GM21825 (cell line): Measurements from ENCODE around the gene RASGRF2.

Source experiments
- ATAC-seq: cut with Tn5 transposase; IDR thresholded peaks from one replicate; pipeline ENCODE4 v1.9.1; 2021; ENCODE audit warnings: mild to moderate bottlenecking, moderate library complexity; ENCODE audit not compliant: unreplicated experiment

RASGRF2 gene

DNA sequence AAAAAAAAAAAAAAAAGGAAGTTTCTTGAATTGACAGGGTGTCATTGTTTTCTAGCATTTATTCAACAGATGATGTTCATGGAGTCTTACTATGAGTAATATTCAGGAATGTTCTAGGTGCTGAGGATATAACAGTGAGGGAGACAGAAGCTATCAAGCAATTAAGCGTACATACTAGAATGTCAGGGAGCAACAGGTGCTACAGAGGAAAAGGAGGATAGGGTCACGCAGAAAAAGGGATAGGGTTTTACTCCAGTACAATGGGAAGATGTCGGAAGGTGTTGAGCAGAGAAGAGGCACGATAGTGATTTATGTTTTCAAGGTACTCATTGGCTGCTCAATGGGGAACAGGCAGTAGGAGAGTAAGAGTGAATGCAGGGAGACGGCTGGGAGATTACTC is 6.6 kb upstream of the RASGRF2 start:
- ATAC-seq: no peak

GRCh38 chr5:80955082-80955590 is 5.0 kb upstream of the RASGRF2 start:
- no peak for ATAC-seq

GRCh38 chr5:80956272-80956671 is 3.9 kb upstream of the RASGRF2 start:
- no peak for ATAC-seq

DNA sequence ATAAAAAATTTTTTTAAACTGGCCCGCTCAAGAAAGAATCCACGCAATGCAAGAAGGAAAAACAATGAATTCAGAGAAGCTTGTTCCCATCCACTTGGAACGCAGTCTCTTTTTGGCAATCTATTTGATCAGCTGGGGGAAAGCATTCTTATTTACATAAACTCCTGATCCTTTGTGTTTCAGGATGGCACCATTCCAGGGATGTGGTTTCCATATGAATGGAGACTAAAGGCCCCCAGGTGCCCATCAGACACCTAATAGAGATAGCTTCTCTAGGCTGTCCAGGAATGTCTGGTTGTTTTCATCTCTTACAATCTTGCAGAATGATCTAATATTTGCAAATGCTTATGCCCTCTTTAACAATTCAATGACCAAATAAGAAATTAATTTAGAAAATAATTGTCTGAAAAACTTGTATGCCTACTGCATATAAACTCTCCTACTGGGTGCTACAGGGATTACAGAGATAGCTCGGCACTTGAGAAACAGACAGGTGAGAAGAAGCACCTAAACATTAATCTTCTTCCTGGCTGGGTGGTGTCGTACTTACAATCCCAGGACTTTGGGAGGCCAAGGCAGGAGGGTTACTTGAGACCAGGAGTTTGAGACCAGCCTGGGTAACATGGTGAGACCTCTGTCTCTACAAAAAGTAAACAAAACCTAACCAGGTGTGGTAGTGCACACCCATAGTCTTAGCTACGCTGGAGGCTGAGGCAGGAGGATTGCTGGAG is 3.0 kb upstream of the RASGRF2 start:
- no peak for ATAC-seq

GRCh38 chr5:80958616-80959015 is 1.5 kb upstream of the RASGRF2 start:
- ATAC-seq: no peak

GRCh38 chr5:80959138-80959537 is 1.0 kb upstream of the RASGRF2 start:
- ATAC-seq: no peak

DNA sequence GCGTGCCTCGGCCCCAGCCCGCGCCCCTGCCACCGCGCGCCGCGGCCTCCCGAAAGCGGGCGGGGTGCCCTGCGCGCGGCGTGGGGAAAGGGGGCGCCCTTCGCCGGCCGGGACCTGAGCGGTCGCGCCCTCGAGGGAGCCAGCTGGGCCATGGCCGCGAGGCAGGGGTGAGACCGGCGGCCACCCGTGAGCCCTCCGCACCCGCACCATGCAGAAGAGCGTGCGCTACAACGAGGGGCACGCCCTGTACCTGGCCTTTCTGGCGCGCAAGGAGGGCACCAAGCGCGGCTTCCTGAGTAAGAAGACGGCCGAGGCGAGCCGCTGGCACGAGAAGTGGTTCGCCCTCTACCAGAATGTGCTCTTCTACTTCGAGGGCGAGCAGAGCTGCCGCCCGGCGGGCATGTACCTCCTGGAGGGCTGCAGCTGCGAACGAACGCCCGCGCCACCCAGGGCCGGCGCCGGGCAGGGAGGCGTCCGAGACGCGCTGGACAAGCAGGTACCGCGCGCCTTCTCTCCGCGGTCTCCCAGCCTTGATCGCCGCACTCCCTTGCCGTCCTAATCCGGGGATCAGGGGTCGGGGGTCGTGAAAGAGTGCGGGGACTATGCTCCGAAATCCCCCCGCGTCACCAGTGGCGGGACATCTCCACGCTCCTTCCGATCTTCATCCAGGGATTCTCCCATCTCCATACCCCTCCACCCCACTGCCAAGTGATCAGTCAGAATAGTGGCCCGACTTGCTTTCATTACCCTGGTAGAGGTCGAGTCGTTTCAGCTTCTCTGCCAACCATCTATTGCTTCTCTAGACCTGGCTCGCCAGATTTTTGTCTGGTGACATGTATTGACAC is 590 bp downstream of the RASGRF2 start:
- no peak for ATAC-seq

GRCh38 chr5:80961376-80962281 is 1.5 kb downstream of the RASGRF2 start:
- no peak for ATAC-seq

DNA sequence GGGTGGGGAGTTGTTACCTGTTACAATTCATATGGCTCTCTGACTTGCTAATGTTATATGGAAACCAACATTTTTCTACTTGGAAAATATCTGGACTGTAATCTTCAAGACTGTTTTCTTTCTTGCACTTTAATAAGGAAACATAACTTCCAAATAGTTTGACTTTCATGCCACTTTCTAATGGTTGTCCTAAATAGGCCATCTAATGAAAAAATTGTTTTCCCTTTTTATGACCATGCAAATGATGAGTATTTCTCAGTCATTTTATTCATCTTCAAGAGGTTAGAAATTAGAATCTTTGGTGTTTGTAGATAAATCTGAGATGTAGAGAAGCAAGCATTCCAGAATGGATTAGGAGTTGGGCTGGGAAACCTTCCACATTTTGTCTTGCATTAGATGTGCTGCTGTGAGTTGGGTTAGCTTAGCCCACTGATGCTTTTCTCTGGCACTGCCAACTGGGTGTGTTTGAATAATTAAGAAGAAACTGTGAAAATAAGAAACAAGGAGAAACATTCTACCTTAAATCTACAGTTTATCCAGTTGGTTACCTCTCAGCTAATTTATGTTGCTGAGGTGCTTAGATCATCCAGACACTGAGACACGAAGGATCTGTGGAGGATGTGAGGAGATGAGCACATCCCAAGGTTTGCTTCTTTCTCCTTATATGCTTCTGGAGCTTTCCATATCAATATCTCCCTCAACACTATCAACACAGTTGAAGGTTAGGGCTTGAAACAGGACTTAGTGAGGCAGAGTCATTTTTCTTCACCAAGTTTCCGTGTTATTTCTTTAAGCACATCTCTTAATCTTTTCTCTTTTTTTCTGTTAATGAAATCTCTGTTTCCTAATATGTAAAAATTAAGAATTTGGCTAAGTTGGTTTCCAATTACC is 2.7 kb downstream of the RASGRF2 start:
- no peak for ATAC-seq

- ATAC-seq: no peak
Measured at GRCh38 chr5:80963521-80963895, 3.3 kb downstream of the RASGRF2 start.

GRCh38 chr5:80963966-80964481 is 3.9 kb downstream of the RASGRF2 start:
- ATAC-seq: no peak

GRCh38 chr5:80964491-80964890 is 4.3 kb downstream of the RASGRF2 start:
- no peak for ATAC-seq

DNA sequence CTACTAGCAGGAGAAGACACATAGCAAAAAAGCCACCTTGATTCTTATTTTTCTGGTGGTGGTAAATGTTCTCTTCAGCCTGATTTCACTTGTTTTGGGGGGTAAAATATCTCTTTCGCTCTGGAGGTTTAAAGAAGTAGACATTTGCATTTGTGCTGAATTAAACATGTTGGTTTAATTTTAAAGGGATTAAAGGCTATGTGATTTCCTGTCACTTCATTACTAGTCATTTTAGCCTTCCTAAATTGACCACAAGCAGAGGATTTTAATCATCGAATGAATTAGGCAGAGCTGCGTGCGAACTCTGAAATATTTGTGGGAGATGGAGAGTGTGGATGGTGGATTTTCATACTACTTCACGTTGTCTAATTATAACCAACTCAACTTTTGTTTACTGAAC is 4.8 kb downstream of the RASGRF2 start:
- ATAC-seq: no peak

GRCh38 chr5:80967500-80968181 is 7.5 kb downstream of the RASGRF2 start:
- no peak for ATAC-seq

DNA sequence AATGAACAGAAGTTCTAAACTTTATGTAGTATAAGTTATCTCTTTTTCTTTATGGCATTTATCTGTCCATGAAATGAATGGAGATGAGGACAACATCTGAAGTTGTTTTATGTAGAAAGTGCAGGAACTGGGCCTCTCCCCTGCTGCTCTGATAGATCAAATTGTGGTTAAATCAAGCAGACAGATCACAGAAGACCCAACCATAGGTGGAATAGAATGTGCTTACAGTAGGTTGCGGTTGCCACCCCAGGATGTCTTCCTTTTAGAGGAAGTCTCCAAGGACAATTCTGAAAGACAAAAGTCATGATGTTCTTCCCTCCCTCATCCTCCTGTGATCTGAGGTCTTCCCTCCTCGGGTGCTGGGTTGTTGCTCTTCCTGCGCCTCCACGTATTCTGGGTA is 12.9 kb downstream of the RASGRF2 start:
- ATAC-seq: no peak

DNA sequence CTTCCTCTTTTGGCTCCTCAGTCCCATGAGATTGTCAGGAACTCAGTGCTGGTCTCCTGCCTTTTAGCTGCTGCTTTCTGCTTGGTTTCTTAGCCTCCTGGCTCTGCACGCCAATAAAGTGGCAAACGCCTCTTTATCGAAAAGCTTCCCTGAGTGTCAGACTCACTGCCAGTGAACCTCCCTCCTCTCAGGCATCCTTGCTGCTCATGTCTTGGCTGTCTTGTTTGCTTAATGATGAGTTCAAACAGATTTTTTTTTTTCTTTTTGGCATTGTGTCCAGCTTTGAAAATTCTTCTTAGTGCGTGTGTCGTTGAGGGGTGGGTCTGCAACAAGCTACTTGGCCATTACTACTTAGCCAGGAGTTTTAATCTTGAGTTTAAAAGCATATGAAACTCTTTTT is 14.9 kb downstream of the RASGRF2 start:
- ATAC-seq: no peak

DNA sequence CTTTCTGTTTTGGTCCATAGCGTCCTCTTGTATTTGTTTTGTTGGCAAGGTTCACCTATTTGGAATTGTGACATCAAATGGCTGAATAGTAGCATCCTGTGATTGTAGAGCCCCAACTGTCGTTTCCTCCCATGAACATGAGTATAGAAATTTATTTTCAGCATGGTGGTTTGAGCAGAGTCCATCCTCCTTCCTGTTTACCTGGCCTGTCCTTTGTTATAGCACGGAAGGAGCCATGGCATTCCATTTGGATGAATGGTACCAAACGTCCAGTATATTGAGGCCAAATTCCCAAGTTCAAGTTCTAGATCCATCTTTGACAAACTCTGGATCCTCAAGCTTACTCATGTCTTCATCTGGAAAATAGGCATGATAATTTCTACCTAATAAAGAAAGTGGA is 16.8 kb downstream of the RASGRF2 start:
- ATAC-seq: no peak

DNA sequence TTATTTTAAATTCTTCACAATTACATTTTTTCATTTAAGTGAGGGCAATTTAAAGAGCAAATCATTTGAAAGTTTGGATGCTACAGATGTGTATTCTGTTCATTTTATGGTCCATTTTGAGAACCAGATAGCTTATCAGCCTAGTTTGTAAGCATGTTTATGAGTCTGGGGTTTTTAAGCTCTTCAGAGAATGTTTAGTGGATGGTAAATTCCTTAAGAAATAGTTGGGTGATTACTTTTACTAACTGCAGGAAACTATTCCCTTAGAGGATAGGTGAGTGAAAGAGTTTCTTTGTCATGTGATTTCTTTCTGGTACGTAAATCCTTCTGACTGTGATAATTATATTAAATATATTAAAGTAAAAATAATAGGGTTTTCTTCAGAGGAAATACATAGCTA is 17.6 kb downstream of the RASGRF2 start:
- no peak for ATAC-seq

DNA sequence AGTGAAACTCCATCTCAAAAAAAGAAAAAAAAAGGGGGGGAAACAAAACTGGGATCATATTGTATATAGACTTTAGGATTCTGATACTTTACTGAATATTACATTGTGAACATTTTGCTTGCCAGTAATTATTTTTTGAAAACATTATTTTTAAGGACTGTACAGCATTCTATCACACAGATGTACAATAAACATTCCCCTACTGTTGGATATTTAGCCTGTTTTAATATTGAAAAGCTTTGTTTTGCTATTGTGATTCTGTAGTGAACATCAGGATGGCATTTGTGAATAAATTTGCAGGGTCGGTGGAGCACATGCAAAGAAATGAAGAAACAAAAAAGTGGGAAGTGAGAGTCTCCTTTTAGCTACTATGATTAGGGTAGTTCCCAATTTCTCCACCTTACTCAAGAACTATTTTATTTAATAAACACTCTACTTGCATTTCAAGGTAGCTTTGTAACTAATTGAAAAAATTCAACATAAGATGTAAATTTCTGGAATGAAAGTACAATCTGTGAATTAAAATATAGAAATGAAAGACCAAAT is 18.7 kb downstream of the RASGRF2 start:
- ATAC-seq: no peak
